HepG2 (cell line): ENCODE results near the gene NUP107. TPM values are rescaled to one million over a fixed set of nuclear protein-coding genes. Genes with fewer than 3 reads are reported as not detected.

Source experiments
- CEBPG ChIP-seq: IDR thresholded peaks from 2 replicates; pipeline ENCODE4 v1.6.1; 2016
- CREB1 ChIP-seq, 2 experiments: fragments of 450-650 bp in 1 of 2; IDR thresholded peaks; 2 replicates each; pipeline ENCODE4 v1.6.1; 2016 to 2017; ENCODE audit warnings: control low read depth in 1 of 2, mild to moderate bottlenecking in 1 of 2, missing compliant biosample characterization in 1 of 2, missing genetic modification characterization in 1 of 2
- GLI4 ChIP-seq: sonication (generic); formaldehyde crosslinking; IDR thresholded peaks from 2 replicates; pipeline ENCODE4 v1.5.1; 2020; ENCODE audit warnings: missing genetic modification reagents, mild to moderate bottlenecking, moderate library complexity, borderline replicate concordance
- HCFC1 ChIP-seq: fragments of 150-350 bp; IDR thresholded peaks from 2 replicates; pipeline ENCODE4 v1.6.1; 2014; ENCODE audit warnings: low read depth, low read length
- HMGXB3 ChIP-seq: sonication (generic); formaldehyde crosslinking; IDR thresholded peaks from 2 replicates; pipeline ENCODE4 v1.4.0; 2020; ENCODE audit warnings: missing genetic modification reagents, borderline replicate concordance
- HNRNPL ChIP-seq: fragments of 200-400 bp; formaldehyde crosslinking; IDR thresholded peaks from 2 replicates; pipeline ENCODE4 v1.6.1; 2017; ENCODE audit warnings: mild to moderate bottlenecking, low read depth, low read length
- MBD4 ChIP-seq: IDR thresholded peaks from 2 replicates; pipeline ENCODE4 v1.6.1; 2012; ENCODE audit warnings: low read length, inconsistent platforms, borderline replicate concordance
- MTA3 ChIP-seq: sonication (generic); formaldehyde crosslinking; IDR thresholded peaks from 2 replicates; pipeline ENCODE4 v1.4.0; 2020; ENCODE audit warnings: missing genetic modification reagents
- POLR2AphosphoS5 ChIP-seq: IDR thresholded peaks from 2 replicates; pipeline ENCODE4 v1.6.1; 2012; ENCODE audit warnings: low read depth, low read length
- RBM22 ChIP-seq: fragments of 200-400 bp; formaldehyde crosslinking; optimal IDR thresholded peaks from 2 replicates; pipeline ENCODE3; 2017; ENCODE audit warnings: mild to moderate bottlenecking, low read length, moderate library complexity
- U2AF2 ChIP-seq: fragments of 200-400 bp; formaldehyde crosslinking; IDR thresholded peaks from 2 replicates; pipeline ENCODE4 v1.6.1; 2017; ENCODE audit warnings: low read depth, mild to moderate bottlenecking, low read length
- ZBTB20 ChIP-seq: sonication (generic); formaldehyde crosslinking; IDR thresholded peaks from 2 replicates; pipeline ENCODE4 v1.8.1; 2023; ENCODE audit warnings: missing genetic modification reagents, low read depth, mild to moderate bottlenecking, borderline replicate concordance
- ZFP82 ChIP-seq: sonication (generic); formaldehyde crosslinking; IDR thresholded peaks from 2 replicates; pipeline ENCODE4 v1.5.1; 2020; ENCODE audit warnings: mild to moderate bottlenecking, missing genetic modification reagents, borderline replicate concordance
- ZFP90 ChIP-seq: sonication (generic); formaldehyde crosslinking; IDR thresholded peaks from 2 replicates; pipeline ENCODE4 v1.8.0; 2022; ENCODE audit warnings: missing genetic modification reagents, mild to moderate bottlenecking, inconsistent platforms, borderline replicate concordance
- ZNF354B ChIP-seq: sonication (generic); formaldehyde crosslinking; IDR thresholded peaks from 2 replicates; pipeline ENCODE4 v1.8.0; 2022; ENCODE audit warnings: mild to moderate bottlenecking, missing genetic modification reagents
- ZNF563 ChIP-seq: sonication (generic); formaldehyde crosslinking; IDR thresholded peaks from 2 replicates; pipeline ENCODE4 v1.8.0; 2022; ENCODE audit warnings: mild to moderate bottlenecking, moderate library complexity, missing genetic modification reagents
- ZNF609 ChIP-seq: sonication (generic); formaldehyde crosslinking; IDR thresholded peaks from 2 replicates; pipeline ENCODE4 v1.4.0; 2020; ENCODE audit warnings: mild to moderate bottlenecking, missing genetic modification reagents, borderline replicate concordance
- ZNF773 ChIP-seq: sonication (generic); formaldehyde crosslinking; IDR thresholded peaks from 2 replicates; pipeline ENCODE4 v1.4.0; 2020; ENCODE audit warnings: missing genetic modification reagents, borderline replicate concordance
- ZNF782 ChIP-seq: sonication (generic); formaldehyde crosslinking; IDR thresholded peaks from 2 replicates; pipeline ENCODE4 v1.4.0; 2020; ENCODE audit warnings: missing genetic modification reagents, mild to moderate bottlenecking, borderline replicate concordance
- ZSCAN31 ChIP-seq: sonication (generic); formaldehyde crosslinking; IDR thresholded peaks from 2 replicates; pipeline ENCODE4 v1.5.0; 2020; ENCODE audit warnings: low read depth, mild to moderate bottlenecking, missing genetic modification reagents
- polyA plus RNA-seq, 8 experiments: library from polyadenylated mRNA; depleted of rRNA in 3 of 8; stranded (reverse) in 7 of 8; unstranded in 1 of 8; fragments of >200 nt; fragmentation: Illumina TruSeq in 4 of 8; extraction: Trizol in 4 of 8; gene quantifications; 2 replicates each; pipeline versions ENCODE4 v1.2.1 to v1.2.3, GENCODE V29; 2011 to 2016; ENCODE audit warnings: low read depth in 4 of 8, missing spikeins in 1 of 8, mixed read lengths in 1 of 8; ENCODE audit not compliant: insufficient read depth in 1 of 8
- total RNA-seq, 5 experiments: library from RNA; depleted of rRNA; stranded (reverse); fragments of >200 nt; fragmentation: Illumina TruSeq; extraction: Trizol; gene quantifications; 2 replicates each; pipeline ENCODE4 v1.2.3, GENCODE V29; 2016; ENCODE audit warnings: low read depth in 1 of 5

Gene NUP107
- total and polyA plus RNA-seq, 2 of the 13 experiments (the other 11 are each of a cell fraction or from before 2014, with no cell fraction given), result 54.7 to 100 TPM

GRCh38 chr12:68686595-68687521, at the start of gene NUP107 (continued):
- TF ChIP-seq ZNF563 (peak; percentile 68; the same call in 1 of the 2 replicates), MTA3 (CRISPR knock-in tag) (no peak), RBM22 (no peak), POLR2AphosphoS5 (peak; percentile 76), ZSCAN31 (CRISPR knock-in tag) (peak; percentile 85), MBD4 (no peak), ZNF354B (CRISPR knock-in tag) (peak; percentile 67; the same call in 1 of the 2 replicates), ZFP90 (peak; percentile 32; the same call in 1 of the 2 replicates), ZNF609 (CRISPR knock-in tag) (peak; percentile 25; the same call in 1 of the 2 replicates), HMGXB3 (CRISPR knock-in tag) (peak; percentile 81; the same call in 1 of the 2 replicates), HCFC1 (peak; percentile 90), U2AF2 (no peak), HNRNPL (no peak), ZFP82 (CRISPR knock-in tag) (peak; percentile 83; the same call in 1 of the 2 replicates), CREB1 (IDR thresholded peaks at IDR 0.05) (peak; percentile 61), CREB1 (CRISPR knock-in tag; IDR thresholded peaks at IDR 0.05) (peak; percentile 86), ZNF782 (CRISPR knock-in tag) (no peak), ZNF773 (CRISPR knock-in tag) (no peak), ZBTB20 (CRISPR knock-in tag) (peak; percentile 50; the same call in 1 of the 2 replicates), CEBPG (CRISPR knock-in tag) (peak; percentile 68), GLI4 (CRISPR knock-in tag) (peak; percentile 62; the same call in 1 of the 2 replicates)
